DMS153 treated with DMSO at 0.1 percent for 48 hours (cell line): ENCODE results near the gene ZNF628.

Source experiments
- DNase-seq: peaks from one replicate; lab custom pipeline; 2025; ENCODE audit not compliant: unreplicated experiment; lab: John Stamatoyannopoulos, UW

ZNF628 gene

GRCh38 chr19:55483706-55484592 lies 7.5 kb downstream of the ZNF628 start:
- DNase-seq: no peak

GRCh38 chr19:55484593-55485438 lies 8.4 kb downstream of the ZNF628 start, which contains the start of gene NAT14:
NAT14 (plus strand) TSS chr19:55485188; CDS start chr19:55485709, 521 bp downstream.
- DNase-seq: peak; percentile 38

GRCh38 chr19:55485439-55486011 lies 9.1 kb downstream of the ZNF628 start:
- DNase-seq: no peak

- DNase-seq: no peak
These were observed 9.9 kb downstream of the ZNF628 start for GRCh38 chr19:55486043-55486970.

- DNase-seq: no peak
These were observed 10.8 kb downstream of the ZNF628 start for GRCh38 chr19:55486971-55487923.

- no peak for DNase-seq
These were observed 11.7 kb downstream of the ZNF628 start, which contains the start of gene SSC5D for GRCh38 chr19:55487924-55488687. SSC5D (plus strand) TSS chr19:55488436; CDS start chr19:55488590, 154 bp downstream.

GRCh38 chr19:55488986-55489710 lies 12.7 kb downstream of the ZNF628 start:
- DNase-seq: no peak

GRCh38 chr19:55489711-55490477 lies 13.5 kb downstream of the ZNF628 start:
- DNase-seq: no peak

- no peak for DNase-seq
These were observed 14.3 kb downstream of the ZNF628 start for GRCh38 chr19:55490478-55491432.

- DNase-seq: no peak
These were observed 15.3 kb downstream of the ZNF628 start for GRCh38 chr19:55491546-55492360.

GRCh38 chr19:55492362-55492944 lies 16.0 kb downstream of the ZNF628 start:
- DNase-seq: no peak

GRCh38 chr19:55493052-55493644 lies 16.7 kb downstream of the ZNF628 start:
- DNase-seq: no peak

GRCh38 chr19:55493645-55494171 lies 17.3 kb downstream of the ZNF628 start:
- no peak for DNase-seq

- DNase-seq: no peak
These were observed 17.9 kb downstream of the ZNF628 start for GRCh38 chr19:55494172-55494761.
